Heart left ventricle (tissue), 16 donors: Measurements from ENCODE around the gene GALNT12. TPM values are rescaled to one million over a fixed set of nuclear protein-coding genes. Genes with fewer than 3 reads are reported as not detected.

Experiments used
- ATAC-seq, 4 donors: fragments of 200-7000 bp; cut with Tn5 transposase; one replicate each; pipeline ENCODE4 v1.9.1; 2020 to 2022; ENCODE audit warnings: moderate library complexity in 4 of 4, mild to moderate bottlenecking in 3 of 4, moderate number of reproducible peaks in 1 of 4
- DNase-seq, 5 donors: peaks; one replicate each; pipeline ENCODE4 v3.0.0-alpha.2; 2020
- H3K27ac ChIP-seq, 12 donors: fragments of 200-600 bp; sonication (generic) in 4 of 12; one replicate each; pipeline versions ENCODE4 v1.5.0 to v1.8.0; 2016 to 2022; ENCODE audit warnings: mild to moderate bottlenecking in 2 of 12
- H3K27me3 ChIP-seq, 9 donors: fragments of 200-600 bp; sonication (generic) in 2 of 9; one replicate each; pipeline versions ENCODE4 v1.5.1 to v1.8.0; 2016 to 2022; ENCODE audit warnings: mild to moderate bottlenecking in 3 of 9
- H3K36me3 ChIP-seq, 9 donors: fragments of 200-600 bp; sonication (generic) in 2 of 9; one replicate each; pipeline versions ENCODE4 v1.5.0 to v1.8.0; 2018 to 2022; ENCODE audit warnings: mild to moderate bottlenecking in 2 of 9
- H3K4me1 ChIP-seq, 12 donors: fragments of 200-600 bp; sonication (generic) in 4 of 12; one replicate each; pipeline versions ENCODE4 v1.5.0 to v1.8.0; 2016 to 2022; ENCODE audit warnings: mild to moderate bottlenecking in 3 of 12
- H3K4me3 ChIP-seq, 12 donors: fragments of 200-600 bp; sonication (generic) in 4 of 12; one replicate each; pipeline versions ENCODE4 v1.5.0 to v1.8.0; 2017 to 2022; ENCODE audit warnings: mild to moderate bottlenecking in 9 of 12, moderate library complexity in 4 of 12
- H3K9me3 ChIP-seq, 12 donors: fragments of 200-600 bp; sonication (generic) in 4 of 12; one replicate each; pipeline versions ENCODE4 v1.5.0 to v1.8.0; 2016 to 2022; ENCODE audit warnings: mild to moderate bottlenecking in 1 of 12
- POLR2A ChIP-seq, 2 donors: fragments of 450-650 bp; IDR thresholded peaks; one replicate each; pipeline ENCODE4 v1.6.1; 2017; ENCODE audit warnings: antibody characterized with exemption in 2 of 2, mild to moderate bottlenecking in 2 of 2, moderate library complexity in 2 of 2
- WGBS, 4 donors: extraction: QIAGEN DNeasy Blood & Tissue Kit in 2 of 4; methylation state at CpG; one replicate each; pipeline versions ENCODE4 v1.1.5 to v1.1.7; 2013 to 2018; 5-methylcytosine and 5-hydroxymethylcytosine counted together
- intact Hi-C, 10 donors: fragments of 100-400 bp; cut with DNase I; formaldehyde crosslinking; loops; one replicate each; pipeline versions ENCODE4 v1.11.1 to v1.14.2; 2022
- polyA plus RNA-seq, 2 donors: library from polyadenylated mRNA; stranded (reverse); fragments of 200-250 nt; gene quantifications; one replicate each; pipeline ENCODE4 v1.2.3, GENCODE V29; 2013
- total RNA-seq, 9 donors: library from RNA; depleted of rRNA in 2 of 9; stranded (reverse); fragments of >200 nt in 2 of 9; fragmentation: NEBNext Ultra II Directional in 3 of 9; extraction: Animal tissue kit (Norgen Biotek cat#: 25700) in 3 of 9; gene quantifications; one replicate each; pipeline versions ENCODE4 v1.1.0 to v1.2.4, GENCODE V29; 2016 to 2023
- TF ChIP-seq, protein P1 (sequence below), 12 donors: fragments of 200-600 bp; sonication (generic) in 4 of 12; IDR thresholded peaks; one replicate each; pipeline versions ENCODE4 v1.5.0 to v1.8.0; 2018 to 2022; ENCODE audit warnings: antibody characterized with exemption in 12 of 12, mild to moderate bottlenecking in 5 of 12
- donor health status: ischemic (EF 13 %, LVEDD 7.1; RV severe dilation, severe dysfunction).
- donor health status: healthy with polysubstance abuse.
- donor health status: DM: no; HTN: yes; CAD: no.
- donor health status: DM: no; HTN: no; CAD: no.
- donor health status: ischemic (EF 25% LVEDD 6.9; RV normal size, moderate dysfunction).
- donor health status: ischemic (EF 25% LVEDD 5.7; RV mildly dilated, moderate dysfunction).
- donor health status: healthy.
- donor health status: DM: yes; HTN: yes; CAD: no.
- donor health status: ischemic (EF 35%, LVEDD 5.7; RV mildly dilated, moderate dysfunction).
- donor health status: nonischemic (EF 11% LVEDD 7.7; RV severe dilation, severe dysfunction).
- donor health status: DM: yes; HTN: yes; CAD: no.
- donor health status: PGD.
- donor health status: ischemic (EF 29% LVEDD 5.4; RV normal size, mild dysfunction).
- donor health status: nonischemic (EF 23%, LVEDD 6.1; RV moderate dilation, normal function).

The GALNT12 gene
- total and polyA plus RNA-seq, 11 donors: 0.23 to 4.7 (median 0.44) TPM

DNA sequence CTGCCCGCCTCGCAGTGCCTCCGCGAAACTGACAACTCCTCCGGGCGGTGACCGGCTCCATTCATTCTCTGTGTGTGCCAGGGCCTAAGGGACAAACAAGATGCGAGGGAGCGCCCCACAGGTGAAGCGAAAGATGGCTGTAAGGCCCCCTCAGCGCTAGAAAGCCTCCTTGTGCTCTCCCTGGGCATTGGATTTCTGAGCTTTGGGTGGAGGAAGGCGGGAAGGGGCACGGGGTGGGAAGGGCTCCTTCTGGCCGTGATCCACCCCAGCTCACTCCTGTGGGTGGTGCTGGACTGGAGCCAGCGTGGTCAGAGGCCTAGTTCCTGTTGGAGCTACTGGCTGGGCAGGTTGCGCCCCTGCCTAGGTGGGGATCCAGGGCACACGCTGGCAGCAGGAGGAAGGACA lies 943 bp downstream of the GALNT12 start:
- no peak for TF ChIP-seq POLR2A (IDR thresholded peaks at IDR 0.05)
- TF ChIP-seq, protein P1, sequence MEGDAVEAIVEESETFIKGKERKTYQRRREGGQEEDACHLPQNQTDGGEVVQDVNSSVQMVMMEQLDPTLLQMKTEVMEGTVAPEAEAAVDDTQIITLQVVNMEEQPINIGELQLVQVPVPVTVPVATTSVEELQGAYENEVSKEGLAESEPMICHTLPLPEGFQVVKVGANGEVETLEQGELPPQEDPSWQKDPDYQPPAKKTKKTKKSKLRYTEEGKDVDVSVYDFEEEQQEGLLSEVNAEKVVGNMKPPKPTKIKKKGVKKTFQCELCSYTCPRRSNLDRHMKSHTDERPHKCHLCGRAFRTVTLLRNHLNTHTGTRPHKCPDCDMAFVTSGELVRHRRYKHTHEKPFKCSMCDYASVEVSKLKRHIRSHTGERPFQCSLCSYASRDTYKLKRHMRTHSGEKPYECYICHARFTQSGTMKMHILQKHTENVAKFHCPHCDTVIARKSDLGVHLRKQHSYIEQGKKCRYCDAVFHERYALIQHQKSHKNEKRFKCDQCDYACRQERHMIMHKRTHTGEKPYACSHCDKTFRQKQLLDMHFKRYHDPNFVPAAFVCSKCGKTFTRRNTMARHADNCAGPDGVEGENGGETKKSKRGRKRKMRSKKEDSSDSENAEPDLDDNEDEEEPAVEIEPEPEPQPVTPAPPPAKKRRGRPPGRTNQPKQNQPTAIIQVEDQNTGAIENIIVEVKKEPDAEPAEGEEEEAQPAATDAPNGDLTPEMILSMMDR (IDR thresholded peaks at IDR 0.05): no peak

DNA sequence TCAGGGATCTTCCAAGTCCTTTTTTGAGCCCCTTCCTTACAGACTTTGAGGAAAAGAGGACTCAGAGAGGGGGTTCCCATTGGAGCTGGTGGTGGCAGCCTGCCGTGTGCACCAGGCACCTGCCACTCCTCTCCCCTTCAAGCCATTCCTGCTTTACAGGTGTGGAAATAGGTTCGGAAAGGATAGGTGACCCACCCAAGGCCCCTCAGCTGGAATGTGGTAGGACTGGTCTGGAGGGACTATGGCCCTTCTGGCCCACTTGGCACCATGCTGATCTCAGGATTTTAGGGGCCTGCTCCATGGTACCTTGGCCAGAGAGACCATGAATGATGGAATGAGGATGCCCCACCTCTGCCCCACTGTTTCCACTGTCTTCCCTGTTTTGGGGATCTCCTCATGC lies 1.4 kb downstream of the GALNT12 start:
- Histone ChIP-seq H3K4me1 (peaks cover 0 to 16% (median 8%) of the 10 kb centered on the region in 12 donors), H3K27me3 (peaks cover 0 to 24% (median 12%) of the 10 kb centered on the region in 9 donors), H3K36me3 (no peaks in the 10 kb centered on the region), H3K27ac (no peak overlapping the region), H3K4me3 (no peak overlapping the region), H3K9me3 (no peaks in the 10 kb centered on the region)
- 86 to 97% (median 91%) methylated on average over 2 of the region's 2 CpGs for WGBS, 4 donors
- TF ChIP-seq POLR2A (IDR thresholded peaks at IDR 0.05): no peak
- TF ChIP-seq, protein P1 (IDR thresholded peaks at IDR 0.05): no peak
- ATAC-seq (no peak), DNase-seq (no peak)
- intact Hi-C loops: no loop called here

More for the DNA sequence above, 943 bp downstream of the GALNT12 start:
- no peaks in the 10 kb centered on the region for H3K36me3 ChIP-seq
- H3K27ac ChIP-seq: peak overlapping the region in 1 of 12 donors; percentile 58
- intact Hi-C loops: no loop called here
- DNase-seq (no peak), ATAC-seq (peak in 1 of 4 donors; percentile 9)
- peaks cover 0 to 24% (median 12%) of the 10 kb centered on the region in 9 donors for H3K27me3 ChIP-seq
- H3K9me3 ChIP-seq: no peaks in the 10 kb centered on the region
- peak overlapping the region in 10 of 12 donors; percentile 42 to 62 (median 52) for H3K4me3 ChIP-seq
- 40 to 52% (median 50%) methylated on average over 9 to 17 of the region's 17 CpGs for WGBS, 4 donors
- peaks cover 0 to 16% (median 8%) of the 10 kb centered on the region in 12 donors for H3K4me1 ChIP-seq

GRCh38 chr9:98809311-98810101 lies 2.0 kb downstream of the GALNT12 start:
- no peak for DNase-seq
- no peak for TF ChIP-seq POLR2A (IDR thresholded peaks at IDR 0.05)
- TF ChIP-seq, protein P1 (IDR thresholded peaks at IDR 0.05): no peak
- H3K27me3 ChIP-seq: peaks cover 0 to 24% (median 12%) of the 10 kb centered on the region in 9 donors
- H3K27ac ChIP-seq: no peak overlapping the region
- H3K4me1 ChIP-seq: peaks cover 0 to 16% (median 8%) of the 10 kb centered on the region in 12 donors
- H3K9me3 ChIP-seq: no peaks in the 10 kb centered on the region
- H3K36me3 ChIP-seq: no peaks in the 10 kb centered on the region
- intact Hi-C loops: no loop called here
- WGBS, 4 donors: 76 to 89% (median 82%) methylated on average over 9 of the region's 9 CpGs
- no peak for ATAC-seq
- H3K4me3 ChIP-seq: no peak overlapping the region

DNA sequence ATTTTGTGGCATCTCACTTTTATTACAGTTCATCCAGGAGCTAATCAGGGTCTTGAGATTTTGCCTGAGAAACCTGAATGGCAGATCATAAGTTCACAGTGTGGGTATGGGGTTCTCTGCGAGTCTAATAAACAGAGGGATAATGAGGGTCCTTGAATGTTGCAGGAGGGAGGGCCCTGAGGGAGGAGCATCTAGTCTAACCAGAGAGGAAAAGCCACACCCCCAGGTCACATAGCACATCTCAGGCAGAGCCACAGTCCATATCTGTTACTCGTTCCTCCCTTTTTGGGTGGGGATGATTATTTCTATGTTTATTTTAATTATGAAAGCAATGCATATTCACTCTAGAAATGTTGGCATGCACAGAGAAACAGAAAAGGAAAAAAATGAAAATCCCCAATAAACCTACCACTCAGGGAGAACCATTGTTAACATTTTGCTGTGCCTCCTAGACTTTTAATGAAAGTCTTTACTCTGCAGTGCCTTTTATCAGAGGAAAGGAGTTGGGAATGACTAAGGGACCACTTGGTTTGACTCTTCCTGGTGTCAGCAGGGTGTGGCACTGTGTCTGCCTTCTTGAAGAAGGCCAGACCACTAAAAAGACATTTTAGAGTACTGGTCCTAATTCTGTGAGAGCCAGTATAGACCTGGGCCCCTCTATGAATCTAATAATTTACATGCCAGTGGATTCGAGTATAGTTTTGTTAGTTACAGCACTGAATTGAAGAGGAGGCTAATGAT lies 2.8 kb downstream of the GALNT12 start:
- no peak for ATAC-seq
- H3K4me1 ChIP-seq: peaks cover 0 to 16% (median 8%) of the 10 kb centered on the region in 12 donors
- H3K27ac ChIP-seq: no peak overlapping the region

More for the DNA sequence above, 2.8 kb downstream of the GALNT12 start:
- H3K27me3 ChIP-seq: peaks cover 0 to 24% (median 12%) of the 10 kb centered on the region in 9 donors
- no peak for DNase-seq
- WGBS, 4 donors: 76 to 86% (median 82%) methylated on average over 3 of the region's 3 CpGs
- H3K4me3 ChIP-seq: no peak overlapping the region
- intact Hi-C loops: no loop called here
- no peak for TF ChIP-seq POLR2A (IDR thresholded peaks at IDR 0.05)
- TF ChIP-seq, protein P1 (IDR thresholded peaks at IDR 0.05): no peak
- no peaks in the 10 kb centered on the region for H3K36me3 ChIP-seq
- no peaks in the 10 kb centered on the region for H3K9me3 ChIP-seq
